RWPE2 (cell line): ENCODE measurements around the gene UVRAG.

Source experiments
- ATAC-seq: fragments of 200-7000 bp; cut with Tn5 transposase; 3 replicates; pipeline ENCODE4 v1.9.1; 2021; ENCODE audit warnings: low read depth
- DNase-seq: peaks from one replicate; pipeline ENCODE4 v3.0.0-alpha.2; 2020; ENCODE audit warnings: low spot score
- H3K27ac ChIP-seq: fragments of 450-650 bp; 2 replicates; pipeline ENCODE4 v1.5.1; 2017; ENCODE audit warnings: mild to moderate bottlenecking; ENCODE audit not compliant: poor library complexity, severe bottlenecking
- H3K27me3 ChIP-seq: fragments of 250-450 bp; sonication (Bioruptor Pico); 2 replicates; pipeline ENCODE4 v1.5.1; 2021; ENCODE audit warnings: mild to moderate bottlenecking, moderate library complexity; ENCODE audit not compliant: insufficient read depth, poor library complexity, severe bottlenecking
- H3K36me3 ChIP-seq: fragments of 250-450 bp; sonication (Bioruptor Pico); 2 replicates; pipeline ENCODE4 v1.5.1; 2020; ENCODE audit warnings: low read depth, mild to moderate bottlenecking, moderate library complexity
- H3K4me1 ChIP-seq: fragments of 250-450 bp; sonication (Bioruptor Pico); 2 replicates; pipeline ENCODE4 v1.5.1; 2021; ENCODE audit warnings: mild to moderate bottlenecking, moderate library complexity; ENCODE audit not compliant: insufficient read depth, poor library complexity, severe bottlenecking
- H3K4me3 ChIP-seq: fragments of 250-450 bp; sonication (Bioruptor Pico); 2 replicates; pipeline ENCODE4 v1.5.1; 2021; ENCODE audit warnings: mild to moderate bottlenecking, moderate library complexity; ENCODE audit not compliant: severe bottlenecking
- H3K9me3 ChIP-seq: fragments of 250-450 bp; sonication (Bioruptor Pico); 2 replicates; pipeline ENCODE4 v1.5.1; 2021; ENCODE audit warnings: mild to moderate bottlenecking, moderate library complexity; ENCODE audit not compliant: severe bottlenecking
- TF ChIP-seq, protein P1 (sequence below): fragments of 450-650 bp; IDR thresholded peaks from one replicate; pipeline ENCODE4 v1.5.1; 2017; ENCODE audit warnings: mild to moderate bottlenecking, moderate library complexity; ENCODE audit not compliant: poor library complexity, severe bottlenecking

Gene UVRAG

DNA sequence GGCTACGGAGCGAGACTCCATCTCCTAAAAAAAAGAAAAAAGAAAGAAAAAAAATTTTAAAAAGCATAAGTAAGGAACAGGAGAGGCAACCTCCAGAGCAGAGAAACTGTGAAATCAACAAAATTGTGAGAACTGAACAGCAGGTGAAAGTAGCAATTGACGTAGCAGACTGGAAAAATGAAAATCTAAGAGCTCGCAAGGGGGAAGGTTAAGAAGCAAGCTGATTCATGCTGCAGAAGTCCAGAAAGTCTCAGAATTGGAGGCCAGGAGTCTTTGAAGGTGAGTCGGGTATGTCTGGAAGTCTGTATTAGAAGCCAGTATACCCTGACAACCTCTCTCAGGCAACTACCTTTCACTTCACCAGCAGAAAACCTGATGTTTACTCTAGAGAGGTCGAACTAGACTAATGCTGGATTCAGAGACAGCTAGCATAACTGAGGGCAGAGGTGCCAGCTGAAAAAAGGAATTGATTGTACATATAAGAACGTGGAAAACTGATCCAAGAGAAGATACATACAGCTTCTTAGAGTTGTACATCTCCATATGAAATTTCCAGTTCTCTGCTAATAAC, 229.8 kb downstream of the UVRAG start:
- Histone ChIP-seq H3K27ac (no peak overlapping the region), H3K4me1 (no peaks in the 10 kb centered on the region), H3K9me3 (no peaks in the 10 kb centered on the region), H3K4me3 (no peak overlapping the region), H3K27me3 (no peaks in the 10 kb centered on the region), H3K36me3 (no peaks in the 10 kb centered on the region)
- TF ChIP-seq, protein P1, sequence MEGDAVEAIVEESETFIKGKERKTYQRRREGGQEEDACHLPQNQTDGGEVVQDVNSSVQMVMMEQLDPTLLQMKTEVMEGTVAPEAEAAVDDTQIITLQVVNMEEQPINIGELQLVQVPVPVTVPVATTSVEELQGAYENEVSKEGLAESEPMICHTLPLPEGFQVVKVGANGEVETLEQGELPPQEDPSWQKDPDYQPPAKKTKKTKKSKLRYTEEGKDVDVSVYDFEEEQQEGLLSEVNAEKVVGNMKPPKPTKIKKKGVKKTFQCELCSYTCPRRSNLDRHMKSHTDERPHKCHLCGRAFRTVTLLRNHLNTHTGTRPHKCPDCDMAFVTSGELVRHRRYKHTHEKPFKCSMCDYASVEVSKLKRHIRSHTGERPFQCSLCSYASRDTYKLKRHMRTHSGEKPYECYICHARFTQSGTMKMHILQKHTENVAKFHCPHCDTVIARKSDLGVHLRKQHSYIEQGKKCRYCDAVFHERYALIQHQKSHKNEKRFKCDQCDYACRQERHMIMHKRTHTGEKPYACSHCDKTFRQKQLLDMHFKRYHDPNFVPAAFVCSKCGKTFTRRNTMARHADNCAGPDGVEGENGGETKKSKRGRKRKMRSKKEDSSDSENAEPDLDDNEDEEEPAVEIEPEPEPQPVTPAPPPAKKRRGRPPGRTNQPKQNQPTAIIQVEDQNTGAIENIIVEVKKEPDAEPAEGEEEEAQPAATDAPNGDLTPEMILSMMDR, result no peak
- no peak for ATAC-seq
- no peak for DNase-seq

DNA sequence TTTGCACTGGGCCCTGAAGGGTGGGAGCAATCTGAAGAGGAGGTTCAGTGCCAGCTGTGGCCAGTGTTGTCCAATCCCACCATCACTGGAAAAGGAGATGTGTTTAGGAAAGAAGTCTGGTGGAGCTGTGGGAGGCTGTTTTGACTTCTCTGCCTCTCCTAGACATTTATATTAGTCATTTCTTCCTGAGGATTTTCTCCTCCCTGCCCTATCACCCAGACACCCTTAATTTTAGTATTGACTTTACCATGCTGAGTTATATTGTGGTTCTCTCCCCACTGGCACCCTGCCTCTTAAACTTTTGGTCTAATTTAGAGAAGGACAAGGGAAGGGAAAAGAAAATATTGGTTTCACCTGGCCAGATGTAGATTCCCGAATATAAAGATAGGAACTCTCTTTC, 232.2 kb downstream of the UVRAG start:
- TF ChIP-seq, protein P1, result no peak
- no peaks in the 10 kb centered on the region for H3K9me3 ChIP-seq
- H3K27me3 ChIP-seq, result no peaks in the 10 kb centered on the region
- H3K4me3 ChIP-seq, result no peak overlapping the region
- ATAC-seq (no peak), DNase-seq (no peak)
- no peak overlapping the region for H3K27ac ChIP-seq
- no peaks in the 10 kb centered on the region for H3K36me3 ChIP-seq
- no peaks in the 10 kb centered on the region for H3K4me1 ChIP-seq

DNA sequence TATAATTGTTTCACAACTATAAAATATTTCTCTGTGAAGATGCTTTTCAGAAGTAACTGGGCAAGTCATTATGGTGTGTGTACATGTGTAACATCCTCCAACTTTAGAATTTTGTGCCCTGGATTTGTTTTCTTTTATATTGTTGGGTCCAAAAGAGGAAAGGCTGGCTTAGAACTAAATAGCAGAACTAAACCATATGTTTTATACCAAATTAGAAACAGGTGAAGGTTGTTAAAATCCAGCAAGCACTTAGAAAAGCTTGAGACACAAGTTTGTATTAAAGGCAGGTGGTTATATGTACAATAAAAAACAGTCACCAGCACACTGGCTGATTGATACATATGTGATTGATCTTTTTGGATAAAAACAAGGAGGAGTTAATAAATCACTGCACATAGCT, 232.8 kb downstream of the UVRAG start:
- no peaks in the 10 kb centered on the region for H3K27me3 ChIP-seq
- DNase-seq (no peak), ATAC-seq (no peak)
- no peak overlapping the region for H3K4me3 ChIP-seq
- no peak overlapping the region for H3K27ac ChIP-seq
- TF ChIP-seq, protein P1, result no peak
- H3K36me3 ChIP-seq, result no peaks in the 10 kb centered on the region
- H3K4me1 ChIP-seq, result no peaks in the 10 kb centered on the region
- no peaks in the 10 kb centered on the region for H3K9me3 ChIP-seq

DNA sequence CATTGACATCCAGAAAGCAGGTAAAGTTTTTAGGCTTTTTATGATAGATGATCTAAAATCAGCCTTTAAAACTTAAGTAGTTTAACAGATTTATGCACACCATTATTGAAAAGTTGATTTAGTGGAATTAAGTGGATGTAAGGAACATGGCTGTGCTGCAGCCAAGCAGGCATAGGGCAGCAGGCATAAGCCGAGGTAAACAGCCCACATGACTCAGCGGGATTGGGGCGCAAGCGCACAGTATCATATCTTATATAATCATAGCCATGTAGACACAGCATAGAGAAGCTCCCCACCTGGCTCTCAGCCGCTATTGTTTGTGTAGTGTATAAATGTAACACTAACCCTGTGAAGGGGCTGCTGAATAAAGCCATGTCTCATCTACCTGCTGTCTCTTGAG, 233.8 kb downstream of the UVRAG start:
- TF ChIP-seq, protein P1, result no peak
- no peak for ATAC-seq
- no peaks in the 10 kb centered on the region for H3K9me3 ChIP-seq
- no peak overlapping the region for H3K4me3 ChIP-seq
- H3K36me3 ChIP-seq, result no peaks in the 10 kb centered on the region
- DNase-seq, result no peak
- no peaks in the 10 kb centered on the region for H3K27me3 ChIP-seq
- no peak overlapping the region for H3K27ac ChIP-seq
- no peaks in the 10 kb centered on the region for H3K4me1 ChIP-seq

DNA sequence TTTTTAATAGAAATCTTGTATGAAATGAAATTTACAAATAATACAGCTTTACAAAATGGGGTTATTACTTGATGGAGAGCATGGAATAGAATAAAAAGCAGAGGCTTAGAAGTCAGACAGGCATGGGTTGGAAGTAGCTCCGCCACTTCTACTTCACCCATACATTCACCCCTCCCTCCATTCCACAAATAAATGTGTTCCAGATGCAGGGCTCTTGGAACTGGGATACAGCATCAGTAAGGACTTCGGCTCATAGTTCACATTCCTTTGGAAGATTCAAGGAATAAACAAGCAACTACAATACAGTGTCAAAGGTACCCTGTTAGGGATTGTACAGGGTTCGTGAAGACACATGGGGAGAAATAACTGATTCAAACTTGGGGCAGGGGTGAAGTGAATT, 234.5 kb downstream of the UVRAG start:
- Histone ChIP-seq H3K4me3 (no peak overlapping the region), H3K36me3 (no peaks in the 10 kb centered on the region), H3K27ac (no peak overlapping the region), H3K27me3 (no peaks in the 10 kb centered on the region), H3K9me3 (no peaks in the 10 kb centered on the region), H3K4me1 (no peaks in the 10 kb centered on the region)
- no peak for DNase-seq
- TF ChIP-seq, protein P1, result no peak
- no peak for ATAC-seq
